Activated CD8-positive, alpha-beta memory T cell treated with anti-CD3 and anti-CD28 coated beads, Interleukin-2, amount 10 ng/mL, durations not matched to agents 7 days and 5 days (primary cell): Measurements from ENCODE around the gene VCX3B. TPM values are rescaled to one million over a fixed set of nuclear protein-coding genes. Genes with fewer than 3 reads are reported as not detected.
"Not testable (repeated sequence)": the region's sequence is repeated elsewhere in the genome, so short reads cannot be mapped to it uniquely, and the experiment has no call there.

Experiments
- ATAC-seq: fragments of 150-1000 bp; cut with Tn5 transposase; one replicate; pipeline ENCODE4 v1.10.0; 2021; ENCODE audit warnings: moderate library complexity
- CTCF ChIA-PET: fragments of 350-600 bp; sonication (Branson Sonifier 250); formaldehyde crosslinking; loops from one replicate; lab custom pipeline; 2021; ENCODE audit warnings: antibody characterized with exemption; lab: Charles Lee
- DNase-seq: peaks from one replicate; pipeline ENCODE4 v3.0.0-alpha.2; 2020
- H3K27ac Mint-ChIP-seq: one replicate; pipeline ENCODE4 v1.8.0; 2021; ENCODE audit warnings: mild to moderate bottlenecking, mixed read lengths
- H3K27me3 Mint-ChIP-seq: one replicate; pipeline ENCODE4 v1.8.0; 2021; ENCODE audit warnings: mixed read lengths
- H3K36me3 Mint-ChIP-seq: one replicate; pipeline ENCODE4 v1.8.0; 2021; ENCODE audit warnings: mild to moderate bottlenecking, mixed read lengths
- H3K4me1 Mint-ChIP-seq: one replicate; pipeline ENCODE4 v1.8.0; 2021; ENCODE audit warnings: mixed read lengths
- H3K4me3 Mint-ChIP-seq: one replicate; pipeline ENCODE4 v1.8.0; 2021; ENCODE audit warnings: mild to moderate bottlenecking, moderate library complexity, mixed read lengths
- H3K9me3 Mint-ChIP-seq: one replicate; pipeline ENCODE4 v1.8.0; 2022; ENCODE audit warnings: low read depth, mixed read lengths
- total RNA-seq, 2 experiments: library from RNA; stranded (reverse); gene quantifications; one replicate each; pipeline ENCODE4 v1.2.3, GENCODE V29; 2021

Gene VCX3B
- total RNA-seq: not detected

GRCh38 chrX:8464530-8464929 lies at the start of gene VCX3B:
TSS of gene VCX3B (plus strand) at chrX:8464830. CDS start at chrX:8465451, 621 bp downstream.
- H3K27me3 Mint-ChIP-seq, H3K27ac Mint-ChIP-seq, ATAC-seq, H3K4me1 Mint-ChIP-seq, H3K4me3 Mint-ChIP-seq, DNase-seq, CTCF ChIA-PET, H3K36me3 Mint-ChIP-seq, H3K9me3 Mint-ChIP-seq: not testable (repeated sequence)

- Mint-ChIP-seq H3K4me1 (no peaks in the 10 kb centered on the region), H3K9me3 (peaks cover 5% of the 10 kb centered on the region), H3K27ac (no peak overlapping the region), H3K4me3 (no peak overlapping the region), H3K36me3 (no peaks in the 10 kb centered on the region), H3K27me3 (no peaks in the 10 kb centered on the region)
- ATAC-seq (no peak), DNase-seq (no peak)
- CTCF ChIA-PET: no interaction called here
Observed at GRCh38 chrX:8418301-8418700, 46.3 kb upstream of the VCX3B start.

GRCh38 chrX:8424912-8425311 lies 39.7 kb upstream of the VCX3B start:
- Mint-ChIP-seq H3K36me3 (no peaks in the 10 kb centered on the region), H3K27me3 (no peaks in the 10 kb centered on the region), H3K4me3 (no peak overlapping the region), H3K9me3 (peaks cover 2% of the 10 kb centered on the region), H3K27ac (no peak overlapping the region), H3K4me1 (no peaks in the 10 kb centered on the region)
- no peak for ATAC-seq
- CTCF ChIA-PET: no interaction called here
- no peak for DNase-seq

- Mint-ChIP-seq H3K27ac (no peak overlapping the region), H3K36me3 (no peaks in the 10 kb centered on the region), H3K27me3 (no peaks in the 10 kb centered on the region), H3K4me3 (no peak overlapping the region), H3K9me3 (no peaks in the 10 kb centered on the region), H3K4me1 (no peaks in the 10 kb centered on the region)
- DNase-seq: no peak
- no peak for ATAC-seq
- CTCF ChIA-PET: no interaction called here
Observed at GRCh38 chrX:8429692-8430249, 34.9 kb upstream of the VCX3B start.

- Mint-ChIP-seq H3K36me3 (no peaks in the 10 kb centered on the region), H3K9me3 (no peaks in the 10 kb centered on the region), H3K27me3 (no peaks in the 10 kb centered on the region), H3K4me1 (no peaks in the 10 kb centered on the region), H3K4me3 (no peak overlapping the region), H3K27ac (no peak overlapping the region)
- ATAC-seq (no peak), DNase-seq (no peak)
- CTCF ChIA-PET: no interaction called here
Observed at GRCh38 chrX:8430444-8430843, 34.2 kb upstream of the VCX3B start.

GRCh38 chrX:8432396-8432795 lies 32.2 kb upstream of the VCX3B start:
- H3K4me1 Mint-ChIP-seq: no peaks in the 10 kb centered on the region
- CTCF ChIA-PET: no interaction called here

GRCh38 chrX:8433109-8434062 lies 31.2 kb upstream of the VCX3B start:
- ATAC-seq (no peak), DNase-seq (no peak)
- H3K27me3 Mint-ChIP-seq: no peaks in the 10 kb centered on the region
- H3K27ac Mint-ChIP-seq: no peak overlapping the region
- H3K4me1 Mint-ChIP-seq: no peaks in the 10 kb centered on the region
- H3K36me3 Mint-ChIP-seq: no peaks in the 10 kb centered on the region
- H3K9me3 Mint-ChIP-seq: no peaks in the 10 kb centered on the region
- CTCF ChIA-PET: no interaction called here
- no peak overlapping the region for H3K4me3 Mint-ChIP-seq

More at GRCh38 chrX:8432396-8432795, 32.2 kb upstream of the VCX3B start:
- no peak overlapping the region for H3K27ac Mint-ChIP-seq
- no peak overlapping the region for H3K4me3 Mint-ChIP-seq
- H3K27me3 Mint-ChIP-seq: no peaks in the 10 kb centered on the region
- H3K36me3 Mint-ChIP-seq: no peaks in the 10 kb centered on the region
- no peak for ATAC-seq
- DNase-seq: no peak
- no peaks in the 10 kb centered on the region for H3K9me3 Mint-ChIP-seq

GRCh38 chrX:8447368-8447767 lies 17.3 kb upstream of the VCX3B start:
- no peaks in the 10 kb centered on the region for H3K36me3 Mint-ChIP-seq
- H3K4me1 Mint-ChIP-seq: no peaks in the 10 kb centered on the region
- H3K27ac Mint-ChIP-seq: no peak overlapping the region
- H3K4me3 Mint-ChIP-seq: no peak overlapping the region
- no peaks in the 10 kb centered on the region for H3K9me3 Mint-ChIP-seq
- DNase-seq (no peak), ATAC-seq (no peak)
- CTCF ChIA-PET: no interaction called here
- no peaks in the 10 kb centered on the region for H3K27me3 Mint-ChIP-seq

- H3K4me3 Mint-ChIP-seq, H3K27ac Mint-ChIP-seq, H3K27me3 Mint-ChIP-seq, H3K4me1 Mint-ChIP-seq, H3K36me3 Mint-ChIP-seq, CTCF ChIA-PET, H3K9me3 Mint-ChIP-seq, ATAC-seq, DNase-seq: not testable (repeated sequence)
Observed at GRCh38 chrX:8452343-8452742, 12.3 kb upstream of the VCX3B start.

- no peak for DNase-seq
- Mint-ChIP-seq H3K27ac (no peak overlapping the region), H3K27me3 (no peaks in the 10 kb centered on the region), H3K9me3 (no peaks in the 10 kb centered on the region), H3K4me3 (no peak overlapping the region), H3K4me1 (no peaks in the 10 kb centered on the region), H3K36me3 (no peaks in the 10 kb centered on the region)
- ATAC-seq: no peak
- CTCF ChIA-PET: no interaction called here
Observed at GRCh38 chrX:8453611-8454010, 11.0 kb upstream of the VCX3B start.

- no peak for DNase-seq
- Mint-ChIP-seq H3K27ac (no peak overlapping the region), H3K4me3 (no peak overlapping the region), H3K27me3 (no peaks in the 10 kb centered on the region), H3K36me3 (no peaks in the 10 kb centered on the region), H3K9me3 (no peaks in the 10 kb centered on the region), H3K4me1 (no peaks in the 10 kb centered on the region)
- ATAC-seq: no peak
- CTCF ChIA-PET: interaction anchor here (0.7 kb wide), 1 partner anchor 51 kb away, joined by 3 read pairs; no protein-coding TSS in a partner anchor
Observed at GRCh38 chrX:8455557-8455956, 9.1 kb upstream of the VCX3B start.

GRCh38 chrX:8462488-8462887 lies 2.1 kb upstream of the VCX3B start:
- no peaks in the 10 kb centered on the region for H3K9me3 Mint-ChIP-seq
- no peaks in the 10 kb centered on the region for H3K36me3 Mint-ChIP-seq
- H3K4me1 Mint-ChIP-seq: no peaks in the 10 kb centered on the region
- ATAC-seq (no peak), DNase-seq (no peak)
- H3K27me3 Mint-ChIP-seq: no peaks in the 10 kb centered on the region
- no peak overlapping the region for H3K4me3 Mint-ChIP-seq
- CTCF ChIA-PET: no interaction called here
- H3K27ac Mint-ChIP-seq: no peak overlapping the region

- CTCF ChIA-PET: no interaction called here
- H3K27me3 Mint-ChIP-seq: no peaks in the 10 kb centered on the region
- ATAC-seq (no peak), DNase-seq (no peak)
- no peak overlapping the region for H3K27ac Mint-ChIP-seq
- H3K36me3 Mint-ChIP-seq: no peaks in the 10 kb centered on the region
- no peaks in the 10 kb centered on the region for H3K4me1 Mint-ChIP-seq
- H3K4me3 Mint-ChIP-seq: no peak overlapping the region
- H3K9me3 Mint-ChIP-seq: no peaks in the 10 kb centered on the region
Observed at GRCh38 chrX:8484360-8484949, 19.8 kb downstream of the VCX3B start.

GRCh38 chrX:8495036-8495435 lies 30.4 kb downstream of the VCX3B start:
- H3K27ac Mint-ChIP-seq, H3K4me3 Mint-ChIP-seq, DNase-seq, H3K36me3 Mint-ChIP-seq, H3K9me3 Mint-ChIP-seq, CTCF ChIA-PET, H3K4me1 Mint-ChIP-seq, ATAC-seq, H3K27me3 Mint-ChIP-seq: not testable (repeated sequence)
